Adrenal gland (tissue), 12 donors: Measurements from ENCODE around the gene SLC22A24. TPM values are rescaled to one million over a fixed set of nuclear protein-coding genes. Genes with fewer than 3 reads are reported as not detected.

ENCODE experiments used
- DNase-seq, 7 donors: peaks; one replicate each; pipeline ENCODE4 v3.0.0-alpha.2; 2019 to 2020
- H3K27ac ChIP-seq, 5 donors: fragments of 200-600 bp; sonication (generic) in 4 of 5; 1 replicate in 3 of 5; 2 replicates in 2 of 5; pipeline versions ENCODE4 v1.5.1 to v1.8.0; 2016 to 2020; ENCODE audit warnings: mild to moderate bottlenecking in 1 of 5
- H3K27me3 ChIP-seq: fragments of 200-600 bp; 2 replicates; pipeline ENCODE4 v1.8.0; 2021
- H3K36me3 ChIP-seq, 2 donors: fragments of 200-600 bp; replicated peaks in 1 of 2; 1 replicate in 1 of 2; 2 replicates in 1 of 2; pipeline versions ENCODE4 v1.5.1 to v1.8.0; 2018 to 2022
- H3K4me1 ChIP-seq, 2 donors: fragments of 200-600 bp; replicated peaks in 1 of 2; 1 replicate in 1 of 2; 2 replicates in 1 of 2; pipeline versions ENCODE4 v1.5.1 to v1.8.0; 2018 to 2021
- H3K4me3 ChIP-seq, 4 donors: fragments of 200-600 bp; sonication (generic) in 3 of 4; one replicate each; pipeline ENCODE4 v1.5.1; 2016 to 2018
- H3K9me3 ChIP-seq, 3 donors: fragments of 200-600 bp; sonication (generic) in 1 of 3; replicated peaks in 1 of 3; 1 replicate in 2 of 3; 2 replicates in 1 of 3; pipeline versions ENCODE4 v1.5.1 to v1.8.0; 2016 to 2021
- POLR2A ChIP-seq, 2 donors: fragments of 450-650 bp; IDR thresholded peaks; one replicate each; pipeline ENCODE4 v1.6.1; 2017; ENCODE audit warnings: antibody characterized with exemption in 2 of 2, mild to moderate bottlenecking in 2 of 2, moderate library complexity in 1 of 2
- WGBS, 4 donors: extraction: QIAGEN DNeasy Blood & Tissue Kit in 2 of 4; methylation state at CpG; one replicate each; pipeline versions ENCODE4 v1.1.5 to v1.1.7; 2013 to 2017; 5-methylcytosine and 5-hydroxymethylcytosine counted together
- intact Hi-C, 2 donors: fragments of 100-400 bp; cut with DNase I; formaldehyde crosslinking; loops; one replicate each; pipeline versions ENCODE4 v1.14.1 to v1.15.0; 2022 to 2023
- polyA plus RNA-seq, 3 donors: library from polyadenylated mRNA; stranded (reverse); fragments of 200-250 nt in 2 of 3; fragments of 350-450 nt in 1 of 3; fragmentation: Illumina TruSeq in 1 of 3; extraction: RNeasy Lipid Tissue Mini Kit (QIAGEN cat#74804) in 1 of 3; gene quantifications; one replicate each; pipeline ENCODE4 v1.2.3, GENCODE V29; 2013 to 2014
- total RNA-seq, 9 donors: library from RNA; depleted of rRNA in 4 of 9; stranded (reverse); fragments of >200 nt in 4 of 9; fragments of 120-200 nt in 1 of 9; fragmentation: NEBNext Ultra II Directional in 1 of 9; extraction: Animal tissue kit (Norgen Biotek cat#: 25700) in 1 of 9; gene quantifications; one replicate each; pipeline versions ENCODE4 v1.1.0 to v1.2.4, GENCODE V29; 2013 to 2023
- TF ChIP-seq, protein P1 (sequence below), 6 experiments: fragments of 450-650 bp in 4 of 6; fragments of 200-600 bp in 2 of 6; sonication (generic) in 1 of 6; IDR thresholded peaks; 1 replicate in 5 of 6; 2 replicates in 1 of 6; pipeline versions ENCODE4 v1.5.1 to v1.8.0; 2016 to 2021; ENCODE audit warnings: antibody characterized with exemption in 6 of 6, mild to moderate bottlenecking in 2 of 6, moderate library complexity in 1 of 6
- donor health status: healthy with polysubstance abuse.
- donor health status: Bipolar disorder and iron deficiency.
- donor health status: DM: yes; HTN: yes; CAD: no.
- donor health status: DM: no; HTN: no; CAD: no.
- donor health status: DM: no; HTN: no; CAD: no.
- donor health status: DM: yes; HTN: yes; CAD: no.

SLC22A24 gene
- total and polyA plus RNA-seq, 12 donors: not detected

DNA sequence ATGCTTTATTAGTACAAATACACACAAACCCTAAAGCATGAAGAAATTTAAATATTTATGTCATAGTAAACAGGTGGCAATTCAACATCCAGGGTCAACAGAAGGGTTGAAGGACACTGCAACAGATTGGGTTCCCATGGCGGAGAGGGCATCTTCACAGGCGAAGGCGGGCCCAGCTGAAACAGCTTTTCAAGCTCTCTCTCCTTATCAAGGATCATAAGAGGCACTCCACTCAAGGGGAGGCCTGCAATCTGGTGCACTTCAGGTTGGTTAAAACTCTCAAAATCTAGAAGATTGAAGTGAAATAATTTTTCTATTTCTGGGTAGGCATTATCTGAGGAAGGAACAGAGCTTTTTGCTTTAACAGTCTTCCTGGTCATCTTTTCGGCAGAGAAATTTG is 111.6 kb downstream of the SLC22A24 start:
- no peaks in the 10 kb centered on the region for H3K9me3 ChIP-seq
- H3K27me3 ChIP-seq: peaks cover 3% of the 10 kb centered on the region
- intact Hi-C loops: loop anchor here (10.0 kb wide), 1 partner anchor 182 kb away; no protein-coding TSS in a partner anchor
- no peaks in the 10 kb centered on the region for H3K4me1 ChIP-seq
- TF ChIP-seq, protein P1, sequence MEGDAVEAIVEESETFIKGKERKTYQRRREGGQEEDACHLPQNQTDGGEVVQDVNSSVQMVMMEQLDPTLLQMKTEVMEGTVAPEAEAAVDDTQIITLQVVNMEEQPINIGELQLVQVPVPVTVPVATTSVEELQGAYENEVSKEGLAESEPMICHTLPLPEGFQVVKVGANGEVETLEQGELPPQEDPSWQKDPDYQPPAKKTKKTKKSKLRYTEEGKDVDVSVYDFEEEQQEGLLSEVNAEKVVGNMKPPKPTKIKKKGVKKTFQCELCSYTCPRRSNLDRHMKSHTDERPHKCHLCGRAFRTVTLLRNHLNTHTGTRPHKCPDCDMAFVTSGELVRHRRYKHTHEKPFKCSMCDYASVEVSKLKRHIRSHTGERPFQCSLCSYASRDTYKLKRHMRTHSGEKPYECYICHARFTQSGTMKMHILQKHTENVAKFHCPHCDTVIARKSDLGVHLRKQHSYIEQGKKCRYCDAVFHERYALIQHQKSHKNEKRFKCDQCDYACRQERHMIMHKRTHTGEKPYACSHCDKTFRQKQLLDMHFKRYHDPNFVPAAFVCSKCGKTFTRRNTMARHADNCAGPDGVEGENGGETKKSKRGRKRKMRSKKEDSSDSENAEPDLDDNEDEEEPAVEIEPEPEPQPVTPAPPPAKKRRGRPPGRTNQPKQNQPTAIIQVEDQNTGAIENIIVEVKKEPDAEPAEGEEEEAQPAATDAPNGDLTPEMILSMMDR (IDR thresholded peaks at IDR 0.05): no peak
- TF ChIP-seq POLR2A (IDR thresholded peaks at IDR 0.05): no peak
- H3K27ac ChIP-seq: no peak overlapping the region
- 90 to 95% (median 92%) methylated on average over 4 of the region's 4 CpGs for WGBS, 4 donors
- H3K36me3 ChIP-seq: no peaks in the 10 kb centered on the region
- H3K4me3 ChIP-seq: no peak overlapping the region
- no peak for DNase-seq

Other genes starting within 250 kb of the SLC22A24 start
- 1 to 10 TPM in 2 of 9 donors, under 1 TPM in 2, not detected in 5; 0.22 to 3.0 (median 1.8) TPM for gene CHRM1, start 222.9 kb downstream of the SLC22A24 start, total RNA-seq
- 1 to 10 TPM; 1.4 to 3.8 (median 1.8) TPM for gene CHRM1, start 222.9 kb downstream of the SLC22A24 start, polyA plus RNA-seq
- gene SLC22A6, start 159.3 kb downstream of the SLC22A24 start, total RNA-seq: not detected
- not detected for gene SLC22A6, start 159.3 kb downstream of the SLC22A24 start, polyA plus RNA-seq
- not detected for gene SLC22A8, start 128.4 kb downstream of the SLC22A24 start, total RNA-seq
- not detected for gene SLC22A8, start 128.4 kb downstream of the SLC22A24 start, polyA plus RNA-seq
- gene SLC22A25, start 99.4 kb upstream of the SLC22A24 start, total RNA-seq: under 1 TPM in 2 of 9 donors, not detected in 7; 0.06 to 0.08 TPM
- not detected for gene SLC22A25, start 99.4 kb upstream of the SLC22A24 start, polyA plus RNA-seq
- gene SLC22A9, start 225.6 kb upstream of the SLC22A24 start, total RNA-seq: under 1 TPM in 1 of 9 donors, not detected in 8; 0.06 TPM
- gene SLC22A9, start 225.6 kb upstream of the SLC22A24 start, polyA plus RNA-seq: not detected